HEK293T (cell line): ENCODE data around the gene PLEKHM2.

Source experiments
- ARNT ChIP-seq: fragments of 450-650 bp; IDR thresholded peaks from 2 replicates; pipeline ENCODE4 v1.6.1; 2017; ENCODE audit warnings: mild to moderate bottlenecking
- BHLHE40 ChIP-seq: fragments of 450-650 bp; IDR thresholded peaks from 2 replicates; pipeline ENCODE4 v1.6.1; 2016; ENCODE audit warnings: mild to moderate bottlenecking, moderate library complexity, borderline replicate concordance
- CTBP1 ChIP-seq: fragments of 450-650 bp; IDR thresholded peaks from 2 replicates; pipeline ENCODE4 v1.6.1; 2016; ENCODE audit warnings: borderline replicate concordance
- ELF4 ChIP-seq: fragments of 450-650 bp; IDR thresholded peaks from 2 replicates; pipeline ENCODE4 v1.6.1; 2017; ENCODE audit warnings: antibody characterized with exemption
- FOXA1 ChIP-seq: fragments of 450-650 bp; IDR thresholded peaks from 2 replicates; pipeline ENCODE4 v1.6.1; 2016; ENCODE audit warnings: mild to moderate bottlenecking
- FOXK2 ChIP-seq: fragments of 450-650 bp; IDR thresholded peaks from 2 replicates; pipeline ENCODE4 v1.6.1; 2016; ENCODE audit warnings: mild to moderate bottlenecking
- FOXM1 ChIP-seq: fragments of 450-650 bp; IDR thresholded peaks from 2 replicates; pipeline ENCODE4 v1.6.1; 2017; ENCODE audit warnings: mild to moderate bottlenecking, borderline replicate concordance
- LEF1 ChIP-seq: fragments of 450-650 bp; IDR thresholded peaks from 2 replicates; pipeline ENCODE4 v1.6.1; 2017; ENCODE audit warnings: mild to moderate bottlenecking, borderline replicate concordance
- NFRKB ChIP-seq: fragments of 450-650 bp; IDR thresholded peaks from 2 replicates; pipeline ENCODE4 v1.6.1; 2016; ENCODE audit warnings: mild to moderate bottlenecking, moderate library complexity
- SP1 ChIP-seq: fragments of 450-650 bp; IDR thresholded peaks from 2 replicates; pipeline ENCODE4 v1.6.1; 2017
- SUZ12 ChIP-seq: fragments of 450-650 bp; IDR thresholded peaks from 2 replicates; pipeline ENCODE4 v1.6.1; 2016; ENCODE audit warnings: mild to moderate bottlenecking
- TARDBP ChIP-seq: fragments of 450-650 bp; IDR thresholded peaks from 2 replicates; pipeline ENCODE4 v1.6.1; 2016
- TF ChIP-seq, protein P1 (sequence below): fragments of 450-650 bp; IDR thresholded peaks from 2 replicates; pipeline ENCODE4 v1.6.1; 2016

DNA sequence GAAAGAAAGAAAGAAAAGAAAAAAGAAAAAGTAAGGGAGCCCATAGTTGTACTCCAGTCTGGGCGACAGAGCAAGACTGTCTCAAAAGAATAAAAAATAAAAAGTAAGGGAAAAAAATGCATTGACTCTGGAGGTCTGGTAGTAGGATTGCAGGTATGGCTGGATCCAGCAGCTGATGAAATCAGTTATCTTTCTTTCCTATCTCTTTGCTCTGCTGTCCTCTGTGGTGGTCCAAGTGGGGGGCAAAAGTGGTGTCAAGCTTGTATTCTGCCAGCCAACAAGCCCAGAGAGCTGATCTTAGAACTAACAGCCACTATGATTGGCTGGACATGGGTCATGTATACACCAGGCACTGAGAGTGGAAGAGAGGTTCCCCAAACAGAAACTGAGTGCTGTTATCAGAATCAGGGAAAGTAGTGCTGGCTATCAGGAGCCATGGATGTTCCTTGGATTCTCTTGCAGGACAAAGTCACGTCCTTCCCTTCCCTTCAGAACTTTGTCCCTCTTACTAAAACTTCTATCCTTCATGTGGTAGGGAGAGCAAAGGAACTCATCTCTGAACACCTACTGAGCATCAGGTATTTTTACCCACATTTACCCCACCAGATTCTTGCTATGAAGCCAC lies 71.0 kb downstream of the PLEKHM2 start:
- no peak for TF ChIP-seq FOXM1
- TF ChIP-seq LEF1: no peak
- no peak for TF ChIP-seq TARDBP
- TF ChIP-seq CTBP1: no peak
- TF ChIP-seq, protein P1, sequence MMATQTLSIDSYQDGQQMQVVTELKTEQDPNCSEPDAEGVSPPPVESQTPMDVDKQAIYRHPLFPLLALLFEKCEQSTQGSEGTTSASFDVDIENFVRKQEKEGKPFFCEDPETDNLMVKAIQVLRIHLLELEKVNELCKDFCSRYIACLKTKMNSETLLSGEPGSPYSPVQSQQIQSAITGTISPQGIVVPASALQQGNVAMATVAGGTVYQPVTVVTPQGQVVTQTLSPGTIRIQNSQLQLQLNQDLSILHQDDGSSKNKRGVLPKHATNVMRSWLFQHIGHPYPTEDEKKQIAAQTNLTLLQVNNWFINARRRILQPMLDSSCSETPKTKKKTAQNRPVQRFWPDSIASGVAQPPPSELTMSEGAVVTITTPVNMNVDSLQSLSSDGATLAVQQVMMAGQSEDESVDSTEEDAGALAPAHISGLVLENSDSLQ: no peak
- no peak for TF ChIP-seq SP1
- TF ChIP-seq BHLHE40: no peak
- no peak for TF ChIP-seq FOXK2
- no peak for TF ChIP-seq ARNT
- no peak for TF ChIP-seq FOXA1
- no peak for TF ChIP-seq SUZ12
- no peak for TF ChIP-seq NFRKB
- TF ChIP-seq ELF4: no peak
